Right lobe of liver (tissue), 6 donors: ENCODE results near the gene PATZ1. TPM values are rescaled to one million over a fixed set of nuclear protein-coding genes. Genes with fewer than 3 reads are reported as not detected.

Experiments used
- ATAC-seq, 4 donors: fragments of 200-7000 bp; cut with Tn5 transposase; one replicate each; pipeline ENCODE4 v1.9.1; 2020; ENCODE audit warnings: mild to moderate bottlenecking in 4 of 4, moderate library complexity in 4 of 4
- DNase-seq, 3 donors: peaks; one replicate each; pipeline ENCODE4 v3.0.0-alpha.2; 2020
- H3K27ac ChIP-seq, 3 donors: fragments of 200-600 bp; one replicate each; pipeline ENCODE4 v1.8.0; 2022
- H3K27me3 ChIP-seq, 2 donors: fragments of 200-600 bp; one replicate each; pipeline ENCODE4 v1.8.0; 2022
- H3K36me3 ChIP-seq, 4 donors: fragments of 200-600 bp; sonication (generic) in 1 of 4; one replicate each; pipeline versions ENCODE4 v1.5.1 to v1.8.0; 2017 to 2022; ENCODE audit warnings: control low read depth in 1 of 4
- H3K4me1 ChIP-seq, 4 donors: fragments of 200-600 bp; sonication (generic) in 1 of 4; one replicate each; pipeline versions ENCODE4 v1.5.1 to v1.8.0; 2017 to 2022; ENCODE audit warnings: control low read depth in 1 of 4
- H3K4me3 ChIP-seq, 3 donors: fragments of 200-600 bp; one replicate each; pipeline ENCODE4 v1.8.0; 2022
- H3K9me3 ChIP-seq, 4 donors: fragments of 200-600 bp; sonication (generic) in 1 of 4; one replicate each; pipeline versions ENCODE4 v1.5.1 to v1.8.0; 2017 to 2022; ENCODE audit warnings: control low read depth in 1 of 4
- CTCF ChIP-seq, 4 donors: fragments of 200-600 bp in 3 of 4; fragments of 450-650 bp in 1 of 4; IDR thresholded peaks; one replicate each; pipeline versions ENCODE4 v1.5.1 to v1.8.0; 2016 to 2022; ENCODE audit warnings: antibody characterized with exemption in 4 of 4, mild to moderate bottlenecking in 2 of 4
- POLR2A ChIP-seq: fragments of 450-650 bp; IDR thresholded peaks from one replicate; pipeline ENCODE4 v1.6.1; 2017; ENCODE audit warnings: antibody characterized with exemption, mild to moderate bottlenecking
- WGBS: methylation state at CpG from one replicate; pipeline ENCODE4 v1.1.6; 2018; ENCODE audit warnings: low coverage, low lambda C conversion rate; ENCODE audit not compliant: insufficient coverage; ENCODE audit errors: missing lambda C conversion rate; 5-methylcytosine and 5-hydroxymethylcytosine counted together
- intact Hi-C, 2 donors: fragments of 100-400 bp; cut with DNase I; formaldehyde crosslinking; loops; one replicate each; pipeline versions ENCODE4 v1.11.2 to v1.14.1; 2022
- total RNA-seq, 6 experiments: library from RNA; depleted of rRNA in 2 of 6; stranded (reverse); fragments of >200 nt in 2 of 6; fragmentation: NEBNext Ultra II Directional in 3 of 6; extraction: Animal tissue kit (Norgen Biotek cat#: 25700) in 3 of 6; gene quantifications; one replicate each; pipeline versions ENCODE4 v1.1.0 to v1.2.4, GENCODE V29; 2016 to 2023
- donor health status: DM: no; HTN: yes; CAD: no.
- donor health status: DM: no; HTN: no; CAD: no.
- donor health status: DM: no; HTN: no; CAD: no.
- donor health status: DM: no; HTN: yes; CAD: no.
- donor health status: DM: no; HTN: yes; CAD: no.

The PATZ1 gene
- total RNA-seq, 6 experiments from 2014 or later, result 7.4 to 18.8 (median 11.5) TPM

DNA sequence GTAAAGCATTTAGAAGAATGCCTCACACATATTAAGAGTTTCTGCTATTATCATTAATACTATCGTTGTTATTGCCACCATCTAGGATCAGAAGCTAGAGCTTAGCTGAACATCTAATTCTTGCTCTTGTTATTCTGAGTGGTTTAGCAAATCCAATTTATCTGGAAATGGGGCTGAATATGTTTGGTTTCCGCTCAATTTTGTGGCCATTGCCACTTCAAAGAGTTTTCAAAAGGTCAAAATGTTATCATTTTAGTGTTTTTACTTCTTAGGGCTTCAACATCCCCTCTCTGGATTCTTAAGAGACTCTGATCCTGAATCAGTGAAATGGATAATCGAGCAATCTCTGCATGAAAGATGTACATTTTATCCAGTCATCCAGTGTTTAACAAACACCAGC lies 43.6 kb downstream of the PATZ1 start:
- Histone ChIP-seq H3K4me3 (no peak overlapping the region), H3K27me3 (no peaks in the 10 kb centered on the region), H3K9me3 (no peaks in the 10 kb centered on the region), H3K36me3 (no peaks in the 10 kb centered on the region), H3K4me1 (peaks cover 0 to 3% (median 0%) of the 10 kb centered on the region in 4 donors), H3K27ac (no peak overlapping the region)
- no peak for DNase-seq
- intact Hi-C loops, result no loop called here
- no peak for TF ChIP-seq POLR2A
- no peak for ATAC-seq
- 100% methylated on average over 3 of the region's 3 CpGs for WGBS

DNA sequence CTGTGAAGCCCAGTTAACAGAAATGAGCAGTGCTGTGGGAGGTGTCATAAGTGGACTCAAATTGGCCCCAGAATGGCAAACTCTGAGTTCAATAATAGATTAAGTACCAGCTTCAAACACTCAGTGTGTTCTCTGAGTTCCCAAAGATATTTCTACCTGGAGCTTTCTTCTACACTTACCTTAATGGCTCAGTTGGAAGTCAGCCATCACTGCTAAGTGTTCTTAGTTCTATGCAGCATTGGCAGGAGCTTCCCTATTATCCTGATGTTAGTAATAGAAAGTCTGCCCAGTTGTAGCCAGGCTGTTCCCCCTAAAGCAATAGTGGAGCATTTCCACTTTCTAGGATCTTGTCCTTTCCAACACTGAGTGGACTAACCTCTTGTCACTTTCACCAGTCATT lies 44.1 kb downstream of the PATZ1 start:
- H3K4me1 ChIP-seq, result peaks cover 0 to 3% (median 0%) of the 10 kb centered on the region in 4 donors
- DNase-seq, result no peak
- TF ChIP-seq POLR2A (no peak), CTCF (IDR thresholded peaks at IDR 0.05) (no peak)
- ATAC-seq, result no peak
- no peaks in the 10 kb centered on the region for H3K36me3 ChIP-seq
- intact Hi-C loops, result no loop called here
- no peaks in the 10 kb centered on the region for H3K27me3 ChIP-seq
- no peaks in the 10 kb centered on the region for H3K9me3 ChIP-seq
- no peak overlapping the region for H3K27ac ChIP-seq
- no peak overlapping the region for H3K4me3 ChIP-seq

DNA sequence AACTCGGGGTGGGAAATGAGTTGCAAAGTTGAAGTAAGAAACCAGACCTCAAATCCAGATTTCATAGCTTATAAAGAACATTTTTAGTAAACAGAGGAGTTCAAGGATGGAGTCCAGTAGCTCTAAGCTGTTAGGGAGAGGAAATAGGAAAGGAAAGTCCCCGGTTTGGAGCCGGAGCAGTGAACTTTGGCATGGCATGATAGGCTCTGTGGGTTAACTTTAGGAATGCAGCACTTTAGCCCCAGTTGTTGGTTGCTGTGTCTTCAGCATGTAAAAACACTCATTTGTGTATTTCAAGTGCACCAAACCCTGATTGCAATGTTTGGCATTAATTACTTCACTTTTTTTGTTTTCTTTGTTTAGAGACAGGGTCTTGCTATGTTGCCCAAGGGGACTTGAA lies 45.2 kb downstream of the PATZ1 start:
- ATAC-seq, result peak; percentile 52 to 90 (median 74)
- no peak overlapping the region for H3K27ac ChIP-seq
- no peak for DNase-seq
- intact Hi-C loops, result no loop called here
- no peaks in the 10 kb centered on the region for H3K27me3 ChIP-seq
- peaks cover 0 to 3% (median 0%) of the 10 kb centered on the region in 4 donors for H3K4me1 ChIP-seq
- H3K36me3 ChIP-seq, result no peaks in the 10 kb centered on the region
- TF ChIP-seq POLR2A, result no peak
- TF ChIP-seq CTCF (IDR thresholded peaks at IDR 0.05), result no peak
- WGBS, result 26% methylated on average over 3 of the region's 3 CpGs
- H3K4me3 ChIP-seq, result no peak overlapping the region
- H3K9me3 ChIP-seq, result no peaks in the 10 kb centered on the region

- Histone ChIP-seq H3K36me3 (no peaks in the 10 kb centered on the region), H3K9me3 (no peaks in the 10 kb centered on the region), H3K27me3 (no peaks in the 10 kb centered on the region), H3K4me1 (peaks cover 0 to 9% (median 4%) of the 10 kb centered on the region in 4 donors), H3K4me3 (no peak overlapping the region), H3K27ac (peak overlapping the region; percentile 17 to 28 (median 27))
- DNase-seq (no peak), ATAC-seq (peak in 1 of 4 donors; percentile 2)
- 60% methylated on average over 5 of the region's 5 CpGs for WGBS
- intact Hi-C loops, result no loop called here
- TF ChIP-seq POLR2A (no peak), CTCF (IDR thresholded peaks at IDR 0.05) (no peak)
Observed at GRCh38 chr22:31295831-31296657, 50.1 kb downstream of the PATZ1 start.

- WGBS, result 77% methylated on average over 3 of the region's 3 CpGs
- intact Hi-C loops, result no loop called here
- H3K4me1 ChIP-seq, result peaks cover 0 to 9% (median 4%) of the 10 kb centered on the region in 4 donors
Observed at GRCh38 chr22:31295360-31295759, 50.8 kb downstream of the PATZ1 start.

More at GRCh38 chr22:31295360-31295759, 50.8 kb downstream of the PATZ1 start:
- Histone ChIP-seq H3K9me3 (no peaks in the 10 kb centered on the region), H3K27ac (peak overlapping the region in 1 of 3 donors; percentile 17), H3K4me3 (no peak overlapping the region), H3K27me3 (no peaks in the 10 kb centered on the region), H3K36me3 (no peaks in the 10 kb centered on the region)
- DNase-seq (no peak), ATAC-seq (no peak)
- TF ChIP-seq POLR2A (peak; percentile 13), CTCF (IDR thresholded peaks at IDR 0.05) (no peak)
